HL-60 (cell line): ENCODE results near the gene PCSK1.

Experiments used
- DNase-seq, 2 experiments: peaks; one replicate each; pipeline ENCODE4 v3.0.0-alpha.2; 2010 to 2020; ENCODE audit warnings: low read depth in 1 of 2, low spot score in 1 of 2
- H3K27ac ChIP-seq: fragments of 250-450 bp; sonication (Bioruptor Pico); replicated peaks from 2 replicates; pipeline ENCODE4 v1.5.1; 2020; ENCODE audit warnings: mild to moderate bottlenecking, moderate library complexity
- H3K27me3 ChIP-seq: fragments of 250-450 bp; sonication (Bioruptor Pico); 2 replicates; pipeline ENCODE4 v1.5.1; 2021; ENCODE audit warnings: mild to moderate bottlenecking, moderate library complexity; ENCODE audit not compliant: insufficient read depth, poor library complexity, severe bottlenecking
- H3K4me3 ChIP-seq: replicated peaks from 2 replicates; pipeline ENCODE4 v1.5.1; 2011; ENCODE audit warnings: mild to moderate bottlenecking, control low read depth, low read length; ENCODE audit not compliant: insufficient read depth
- GABPA ChIP-seq: IDR thresholded peaks from 2 replicates; pipeline ENCODE4 v1.6.1; 2012; ENCODE audit warnings: low read depth
- POLR2AphosphoS5 ChIP-seq: IDR thresholded peaks from 2 replicates; pipeline ENCODE4 v1.6.1; 2012; ENCODE audit warnings: low read depth
- SPI1 ChIP-seq: IDR thresholded peaks from 2 replicates; pipeline ENCODE4 v1.6.1; 2012; ENCODE audit warnings: low read depth, mild to moderate bottlenecking, borderline replicate concordance
- TF ChIP-seq, protein P1 (sequence below): IDR thresholded peaks from 2 replicates; pipeline ENCODE4 v1.6.1; 2012; ENCODE audit warnings: low read depth; ENCODE audit not compliant: insufficient replicate concordance
- TF ChIP-seq, protein P2 (sequence below): IDR thresholded peaks from one replicate; pipeline ENCODE4 v1.5.1; 2011; ENCODE audit warnings: low read length, control low read depth, inconsistent platforms; ENCODE audit not compliant: insufficient read depth

PCSK1 gene

DNA sequence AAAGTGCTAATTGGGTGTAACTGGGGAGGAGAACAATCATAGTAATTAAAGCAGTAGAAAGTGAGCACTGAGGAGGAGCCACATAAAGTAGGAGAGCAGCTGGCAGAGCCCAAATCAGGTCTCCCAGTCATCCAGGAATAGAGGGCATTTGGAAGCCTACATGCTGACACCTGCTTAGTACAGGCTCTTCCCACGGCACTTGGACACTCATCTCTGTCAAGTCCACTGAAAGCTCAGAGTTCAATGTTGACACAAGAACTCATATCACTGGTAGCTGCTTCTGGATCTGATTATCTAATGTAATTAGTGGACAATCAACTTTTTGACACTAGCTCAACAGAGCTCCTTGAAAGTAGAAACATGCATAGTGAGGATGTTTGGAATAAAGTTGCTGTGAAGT is 45.9 kb upstream of the PCSK1 start:
- H3K27ac ChIP-seq, result no peak overlapping the region
- no peak for DNase-seq
- TF ChIP-seq POLR2AphosphoS5 (no peak), SPI1 (no peak), GABPA (no peak)
- TF ChIP-seq, protein P1, sequence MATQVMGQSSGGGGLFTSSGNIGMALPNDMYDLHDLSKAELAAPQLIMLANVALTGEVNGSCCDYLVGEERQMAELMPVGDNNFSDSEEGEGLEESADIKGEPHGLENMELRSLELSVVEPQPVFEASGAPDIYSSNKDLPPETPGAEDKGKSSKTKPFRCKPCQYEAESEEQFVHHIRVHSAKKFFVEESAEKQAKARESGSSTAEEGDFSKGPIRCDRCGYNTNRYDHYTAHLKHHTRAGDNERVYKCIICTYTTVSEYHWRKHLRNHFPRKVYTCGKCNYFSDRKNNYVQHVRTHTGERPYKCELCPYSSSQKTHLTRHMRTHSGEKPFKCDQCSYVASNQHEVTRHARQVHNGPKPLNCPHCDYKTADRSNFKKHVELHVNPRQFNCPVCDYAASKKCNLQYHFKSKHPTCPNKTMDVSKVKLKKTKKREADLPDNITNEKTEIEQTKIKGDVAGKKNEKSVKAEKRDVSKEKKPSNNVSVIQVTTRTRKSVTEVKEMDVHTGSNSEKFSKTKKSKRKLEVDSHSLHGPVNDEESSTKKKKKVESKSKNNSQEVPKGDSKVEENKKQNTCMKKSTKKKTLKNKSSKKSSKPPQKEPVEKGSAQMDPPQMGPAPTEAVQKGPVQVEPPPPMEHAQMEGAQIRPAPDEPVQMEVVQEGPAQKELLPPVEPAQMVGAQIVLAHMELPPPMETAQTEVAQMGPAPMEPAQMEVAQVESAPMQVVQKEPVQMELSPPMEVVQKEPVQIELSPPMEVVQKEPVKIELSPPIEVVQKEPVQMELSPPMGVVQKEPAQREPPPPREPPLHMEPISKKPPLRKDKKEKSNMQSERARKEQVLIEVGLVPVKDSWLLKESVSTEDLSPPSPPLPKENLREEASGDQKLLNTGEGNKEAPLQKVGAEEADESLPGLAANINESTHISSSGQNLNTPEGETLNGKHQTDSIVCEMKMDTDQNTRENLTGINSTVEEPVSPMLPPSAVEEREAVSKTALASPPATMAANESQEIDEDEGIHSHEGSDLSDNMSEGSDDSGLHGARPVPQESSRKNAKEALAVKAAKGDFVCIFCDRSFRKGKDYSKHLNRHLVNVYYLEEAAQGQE, result no peak
- TF ChIP-seq, protein P2, sequence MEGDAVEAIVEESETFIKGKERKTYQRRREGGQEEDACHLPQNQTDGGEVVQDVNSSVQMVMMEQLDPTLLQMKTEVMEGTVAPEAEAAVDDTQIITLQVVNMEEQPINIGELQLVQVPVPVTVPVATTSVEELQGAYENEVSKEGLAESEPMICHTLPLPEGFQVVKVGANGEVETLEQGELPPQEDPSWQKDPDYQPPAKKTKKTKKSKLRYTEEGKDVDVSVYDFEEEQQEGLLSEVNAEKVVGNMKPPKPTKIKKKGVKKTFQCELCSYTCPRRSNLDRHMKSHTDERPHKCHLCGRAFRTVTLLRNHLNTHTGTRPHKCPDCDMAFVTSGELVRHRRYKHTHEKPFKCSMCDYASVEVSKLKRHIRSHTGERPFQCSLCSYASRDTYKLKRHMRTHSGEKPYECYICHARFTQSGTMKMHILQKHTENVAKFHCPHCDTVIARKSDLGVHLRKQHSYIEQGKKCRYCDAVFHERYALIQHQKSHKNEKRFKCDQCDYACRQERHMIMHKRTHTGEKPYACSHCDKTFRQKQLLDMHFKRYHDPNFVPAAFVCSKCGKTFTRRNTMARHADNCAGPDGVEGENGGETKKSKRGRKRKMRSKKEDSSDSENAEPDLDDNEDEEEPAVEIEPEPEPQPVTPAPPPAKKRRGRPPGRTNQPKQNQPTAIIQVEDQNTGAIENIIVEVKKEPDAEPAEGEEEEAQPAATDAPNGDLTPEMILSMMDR, result no peak
- no peak overlapping the region for H3K4me3 ChIP-seq
- no peaks in the 10 kb centered on the region for H3K27me3 ChIP-seq

DNA sequence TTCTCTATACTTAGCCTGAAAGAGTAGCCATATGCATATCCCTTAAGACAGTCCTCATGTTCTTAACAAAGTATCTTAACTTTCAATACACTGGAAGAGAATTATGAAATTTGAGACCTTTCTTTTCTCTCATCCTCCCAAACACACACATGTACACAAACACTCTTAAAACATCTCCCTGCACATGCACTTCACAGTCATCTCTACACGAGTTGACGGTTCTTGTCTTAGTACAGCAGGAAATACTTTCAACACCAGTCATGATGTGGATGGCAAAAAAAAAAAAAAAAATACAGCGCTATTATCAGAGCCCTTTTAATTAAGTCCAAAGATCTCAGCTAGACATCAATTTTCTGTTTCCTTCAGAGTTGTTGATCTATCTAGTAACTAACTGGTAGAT is 43.6 kb upstream of the PCSK1 start:
- no peak for DNase-seq
- no peak overlapping the region for H3K4me3 ChIP-seq
- H3K27me3 ChIP-seq, result no peaks in the 10 kb centered on the region
- H3K27ac ChIP-seq, result no peak overlapping the region
- TF ChIP-seq GABPA, result no peak
- TF ChIP-seq POLR2AphosphoS5, result no peak
- TF ChIP-seq, protein P1, result no peak
- no peak for TF ChIP-seq SPI1
- TF ChIP-seq, protein P2, result no peak

DNA sequence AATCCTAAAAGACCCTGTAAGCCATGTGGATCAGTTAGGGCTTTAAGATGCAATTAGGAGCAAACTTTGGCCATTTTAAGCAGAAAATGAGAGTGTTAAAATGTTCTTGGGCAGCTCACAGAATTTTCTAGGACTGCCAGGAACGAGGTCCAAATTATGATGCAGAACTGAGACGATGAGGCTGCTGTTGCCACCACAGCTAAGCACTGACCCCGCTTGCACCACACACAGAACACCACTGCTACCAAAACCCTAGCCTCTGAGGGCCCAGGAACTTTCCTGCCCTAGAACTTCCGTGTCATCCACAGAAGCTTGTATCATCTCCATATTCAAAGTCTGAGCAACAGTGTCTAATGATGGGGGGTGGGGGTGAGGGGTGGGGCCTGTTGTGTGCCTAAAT is 41.0 kb upstream of the PCSK1 start:
- no peaks in the 10 kb centered on the region for H3K27me3 ChIP-seq
- no peak overlapping the region for H3K4me3 ChIP-seq
- TF ChIP-seq GABPA (no peak), POLR2AphosphoS5 (no peak), SPI1 (no peak)
- TF ChIP-seq, protein P2, result no peak
- TF ChIP-seq, protein P1, result no peak
- no peak overlapping the region for H3K27ac ChIP-seq
- DNase-seq, result no peak
